Measurements from ENCODE around the gene S100PBP. TPM values are rescaled to one million over a fixed set of nuclear protein-coding genes. Genes with fewer than 3 reads are reported as not detected.

S100PBP gene
- total and polyA plus RNA-seq, 10 of the 15 experiments (the other 5 are each of a cell fraction or from before 2014, with no cell fraction given), result 17.0 to 98.3 (median 40.6) TPM

DNA sequence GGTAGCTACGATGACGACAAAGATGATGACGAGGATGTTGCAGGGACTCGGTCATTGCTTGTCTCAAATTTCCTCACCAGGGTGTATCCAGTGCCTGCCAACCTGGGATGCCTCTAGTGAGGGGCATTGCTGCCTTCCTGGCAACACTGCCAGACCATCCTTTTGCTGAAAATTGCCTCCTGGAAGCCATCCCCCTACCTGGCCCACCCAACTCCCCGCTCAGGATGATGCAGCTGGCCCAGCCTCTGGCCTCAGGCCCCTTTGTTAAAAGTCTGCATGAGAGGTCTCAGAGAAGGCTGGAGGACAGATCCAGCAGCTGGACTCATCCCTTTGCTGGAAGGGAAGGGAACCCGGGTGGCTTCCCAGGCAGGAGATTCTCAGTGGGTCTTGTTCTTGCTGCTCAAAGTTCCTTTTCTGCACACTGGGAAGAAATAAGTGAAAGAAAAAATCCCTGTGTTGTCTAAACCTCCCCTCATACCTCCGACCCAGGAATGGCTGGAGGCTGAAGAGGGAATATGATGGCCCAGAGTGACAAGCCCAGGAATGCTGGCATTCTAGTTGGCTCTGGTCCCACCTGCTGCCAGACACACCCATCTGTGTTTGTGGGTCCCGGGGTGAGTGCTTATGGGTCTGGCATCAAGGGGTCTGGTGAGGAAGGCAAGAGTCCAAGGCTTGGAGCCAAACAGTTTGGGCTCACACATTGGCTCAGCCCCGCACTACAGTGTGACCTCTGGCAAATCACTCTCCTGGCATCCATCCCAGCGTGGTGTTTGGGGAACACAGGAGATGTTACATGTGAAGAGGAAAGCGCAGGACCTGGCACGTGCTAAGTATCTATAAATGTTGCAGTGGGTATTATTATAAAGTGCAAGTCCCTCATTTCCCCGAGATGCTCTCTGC is 60.0 kb downstream of the S100PBP start (continued):
- TF ChIP-seq, protein P1, sequence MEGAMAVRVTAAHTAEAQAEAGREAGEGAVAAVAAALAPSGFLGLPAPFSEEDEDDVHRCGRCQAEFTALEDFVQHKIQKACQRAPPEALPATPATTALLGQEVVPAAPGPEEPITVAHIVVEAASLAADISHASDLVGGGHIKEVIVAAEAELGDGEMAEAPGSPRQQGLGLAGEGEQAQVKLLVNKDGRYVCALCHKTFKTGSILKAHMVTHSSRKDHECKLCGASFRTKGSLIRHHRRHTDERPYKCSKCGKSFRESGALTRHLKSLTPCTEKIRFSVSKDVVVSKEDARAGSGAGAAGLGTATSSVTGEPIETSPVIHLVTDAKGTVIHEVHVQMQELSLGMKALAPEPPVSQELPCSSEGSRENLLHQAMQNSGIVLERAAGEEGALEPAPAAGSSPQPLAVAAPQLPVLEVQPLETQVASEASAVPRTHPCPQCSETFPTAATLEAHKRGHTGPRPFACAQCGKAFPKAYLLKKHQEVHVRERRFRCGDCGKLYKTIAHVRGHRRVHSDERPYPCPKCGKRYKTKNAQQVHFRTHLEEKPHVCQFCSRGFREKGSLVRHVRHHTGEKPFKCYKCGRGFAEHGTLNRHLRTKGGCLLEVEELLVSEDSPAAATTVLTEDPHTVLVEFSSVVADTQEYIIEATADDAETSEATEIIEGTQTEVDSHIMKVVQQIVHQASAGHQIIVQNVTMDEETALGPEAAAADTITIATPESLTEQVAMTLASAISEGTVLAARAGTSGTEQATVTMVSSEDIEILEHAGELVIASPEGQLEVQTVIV (IDR thresholded peaks at IDR 0.05; ENCODE audit: borderline replicate concordance, partially characterized antibody), result no peak
- no peak for TF ChIP-seq LARP7 (IDR thresholded peaks at IDR 0.05)
- no peak for TF ChIP-seq RFX5 (IDR thresholded peaks at IDR 0.05; ENCODE audit: low read depth, low read length)

DNA sequence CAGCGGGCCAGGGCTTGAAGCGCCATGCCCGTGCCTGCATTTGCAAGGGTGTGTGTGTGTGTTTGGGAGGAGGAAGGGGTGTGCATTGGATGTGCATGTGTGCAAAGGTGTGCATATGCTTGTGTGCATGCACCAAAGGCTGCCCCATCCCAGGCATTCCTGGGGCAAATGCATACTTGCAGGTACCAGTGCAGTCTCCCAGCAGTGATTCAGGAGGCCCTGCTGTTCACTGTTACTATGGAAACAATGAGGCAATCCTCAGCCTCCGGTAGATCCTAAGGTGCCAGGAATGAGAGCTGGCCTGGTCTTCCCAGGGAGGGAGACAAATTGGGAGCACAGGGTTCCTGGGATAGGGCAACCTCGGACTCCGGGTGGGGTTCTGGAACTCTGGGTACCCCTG is 60.7 kb downstream of the S100PBP start:
- H3K36me3 ChIP-seq (ENCODE audit: control insufficient read depth in 2 of 2, insufficient read depth in 2 of 2, low read length in 1 of 2), result no peaks in the 10 kb centered on the region
- ChIA-PET RAD21 (ENCODE audit: unreplicated experiment) (interaction anchor here (0.7 kb wide), 1 partner anchor 357 kb away, joined by 4 read pairs; no protein-coding TSS in a partner anchor), CTCF (interaction anchor here (0.8 to 1.4 kb wide), 5 partner anchors 39 to 253 kb away, joined by 3 to 11 read pairs (median 3); no protein-coding TSS in a partner anchor), SMC1A (ENCODE audit: uncharacterized antibody, unreplicated experiment) (interaction anchor here (1.0 kb wide), 1 partner anchor 172 kb away, joined by 3 read pairs; no protein-coding TSS in a partner anchor), POLR2A (interaction anchor here (0.6 kb wide), 1 partner anchor 195 kb away, joined by 5 read pairs; no protein-coding TSS in a partner anchor)
- no peak overlapping the region for H3K9ac ChIP-seq (ENCODE audit: control insufficient read depth, insufficient read depth, low read length)
- no peaks in the 10 kb centered on the region for H3K27me3 ChIP-seq (replicated peaks in 1 of 2; ENCODE audit: control insufficient read depth in 2 of 2, insufficient read depth in 2 of 2, low read length in 1 of 2)
- no peak overlapping the region for H3K27ac ChIP-seq (ENCODE audit: control insufficient read depth, insufficient read depth)
- BruUV-seq (replicated peaks), result no TSS peak
- TF ChIP-seq NFXL1 (IDR thresholded peaks at IDR 0.05; ENCODE audit: borderline replicate concordance) (no peak), CBX3 (IDR thresholded peaks at IDR 0.05; ENCODE audit: borderline replicate concordance, low read depth) (no peak), MYB (IDR thresholded peaks at IDR 0.05; ENCODE audit: borderline replicate concordance, low read depth, low read length) (no peak), STAT3 (IDR thresholded peaks at IDR 0.05; ENCODE audit: low read depth, low read length) (no peak), HDAC6 (IDR thresholded peaks at IDR 0.05; ENCODE audit: unreplicated experiment) (no peak)
- TF ChIP-seq, protein P2, sequence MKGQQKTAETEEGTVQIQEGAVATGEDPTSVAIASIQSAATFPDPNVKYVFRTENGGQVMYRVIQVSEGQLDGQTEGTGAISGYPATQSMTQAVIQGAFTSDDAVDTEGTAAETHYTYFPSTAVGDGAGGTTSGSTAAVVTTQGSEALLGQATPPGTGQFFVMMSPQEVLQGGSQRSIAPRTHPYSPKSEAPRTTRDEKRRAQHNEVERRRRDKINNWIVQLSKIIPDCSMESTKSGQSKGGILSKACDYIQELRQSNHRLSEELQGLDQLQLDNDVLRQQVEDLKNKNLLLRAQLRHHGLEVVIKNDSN (IDR thresholded peaks at IDR 0.05; ENCODE audit: borderline replicate concordance, extremely low read length, insufficient read depth, low read depth, low read length), result no peak
- TF ChIP-seq, protein P3, sequence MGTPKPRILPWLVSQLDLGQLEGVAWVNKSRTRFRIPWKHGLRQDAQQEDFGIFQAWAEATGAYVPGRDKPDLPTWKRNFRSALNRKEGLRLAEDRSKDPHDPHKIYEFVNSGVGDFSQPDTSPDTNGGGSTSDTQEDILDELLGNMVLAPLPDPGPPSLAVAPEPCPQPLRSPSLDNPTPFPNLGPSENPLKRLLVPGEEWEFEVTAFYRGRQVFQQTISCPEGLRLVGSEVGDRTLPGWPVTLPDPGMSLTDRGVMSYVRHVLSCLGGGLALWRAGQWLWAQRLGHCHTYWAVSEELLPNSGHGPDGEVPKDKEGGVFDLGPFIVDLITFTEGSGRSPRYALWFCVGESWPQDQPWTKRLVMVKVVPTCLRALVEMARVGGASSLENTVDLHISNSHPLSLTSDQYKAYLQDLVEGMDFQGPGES (IDR thresholded peaks at IDR 0.05), result no peak
- no peak for FAIRE-seq
- in situ Hi-C loops (cut with MboI) (no loop called here), intact Hi-C loops (cut with micrococcal nuclease; ENCODE audit: unreplicated experiment) (loop anchor here (10.0 kb wide), 1 partner anchor 353 kb away; no protein-coding TSS in a partner anchor)
- no peak overlapping the region for H3K4me3 ChIP-seq
- H4K20me1 ChIP-seq (ENCODE audit: control insufficient read depth, insufficient read depth), result no peaks in the 10 kb centered on the region
- DNase-seq (ENCODE audit: low read depth, low spot score), result no peak
- no peak overlapping the region for H2AFZ ChIP-seq (ENCODE audit: control insufficient read depth, low read depth, low read length)
- H3K9me3 ChIP-seq (replicated peaks; ENCODE audit: control insufficient read depth, insufficient read depth, low read length), result no peaks in the 10 kb centered on the region
- no peak overlapping the region for H3K4me2 ChIP-seq (ENCODE audit: control insufficient read depth, insufficient read depth)
- H3K79me2 ChIP-seq (ENCODE audit: control insufficient read depth, insufficient read depth, low read length), result no peaks in the 10 kb centered on the region
- no peak for ATAC-seq
- peaks cover 10% of the 10 kb centered on the region for H3K4me1 ChIP-seq (ENCODE audit: control insufficient read depth, insufficient read depth, low read length)
- WGBS (ENCODE audit: insufficient coverage, insufficient replicate concordance, low lambda C conversion rate, missing lambda C conversion rate), result 45% methylated on average over 6 of the region's 6 CpGs

Measured in GM12878 (cell line).